GM12874 (cell line): ENCODE data around the gene GPR150.

Source experiments
- CTCF ChIP-seq: IDR thresholded peaks from 2 replicates; pipeline ENCODE4 v1.5.1; 2011; ENCODE audit warnings: low read depth, mild to moderate bottlenecking, control low read depth, low read length, moderate library complexity; ENCODE audit not compliant: insufficient read depth

Gene GPR150

GRCh38 chr5:95633671-95634070 is 13.8 kb downstream of the GPR150 start:
- no peak for TF ChIP-seq CTCF

GRCh38 chr5:95634081-95634480 is 14.2 kb downstream of the GPR150 start:
- TF ChIP-seq CTCF = no peak

GRCh38 chr5:95638632-95639031 is 18.7 kb downstream of the GPR150 start:
- no peak for TF ChIP-seq CTCF

- TF ChIP-seq CTCF = no peak
Measured at GRCh38 chr5:95641741-95642220, 21.9 kb downstream of the GPR150 start.

- no peak for TF ChIP-seq CTCF
Measured at GRCh38 chr5:95643152-95643551, 23.3 kb downstream of the GPR150 start.

- TF ChIP-seq CTCF = peak; percentile 66
Measured at GRCh38 chr5:95644351-95645042, 24.6 kb downstream of the GPR150 start.

GRCh38 chr5:95646569-95647431 is 26.9 kb downstream of the GPR150 start, which contains the start of gene RFESD:
TSS of gene RFESD (plus strand) at chr5:95646777. CDS start at chr5:95652272, 5,495 bp downstream.
- TF ChIP-seq CTCF = no peak
